GM19397 (cell line): ENCODE data around the gene SFXN4.

Source experiments
- ATAC-seq: cut with Tn5 transposase; IDR thresholded peaks from one replicate; pipeline ENCODE4 v1.9.1; 2021; ENCODE audit warnings: mild to moderate bottlenecking, moderate library complexity; ENCODE audit not compliant: unreplicated experiment

Gene SFXN4

GRCh38 chr10:119165171-119166117 lies at the start of gene SFXN4:
TSS of gene SFXN4 (minus strand) at chr10:119165714. CDS start at chr10:119165647, 67 bp downstream.
- peak; percentile 83 for ATAC-seq

- no peak for ATAC-seq
Observed at GRCh38 chr10:119211625-119212441, 46.3 kb upstream of the SFXN4 start.

GRCh38 chr10:119211176-119211575 lies 45.7 kb upstream of the SFXN4 start:
- no peak for ATAC-seq

GRCh38 chr10:119210633-119211032 lies 45.1 kb upstream of the SFXN4 start:
- ATAC-seq = no peak

- ATAC-seq = no peak
Observed at GRCh38 chr10:119209736-119210355, 44.3 kb upstream of the SFXN4 start.

- no peak for ATAC-seq
Observed at GRCh38 chr10:119209035-119209735, 43.7 kb upstream of the SFXN4 start.

- no peak for ATAC-seq
Observed at GRCh38 chr10:119208553-119208940, 43.0 kb upstream of the SFXN4 start.

GRCh38 chr10:119207713-119208552 lies 42.4 kb upstream of the SFXN4 start:
- ATAC-seq = no peak

GRCh38 chr10:119207366-119207666 lies 41.8 kb upstream of the SFXN4 start, which contains the start of gene GRK5:
TSS of gene GRK5 (plus strand) at chr10:119207571. CDS start at chr10:119207918, 347 bp downstream.
- peak; percentile 76 for ATAC-seq

- peak; percentile 51 for ATAC-seq
Observed at GRCh38 chr10:119206603-119207365, 41.3 kb upstream of the SFXN4 start.

GRCh38 chr10:119205894-119206602 lies 40.5 kb upstream of the SFXN4 start:
- ATAC-seq = peak; percentile 6

- ATAC-seq = no peak
Observed at GRCh38 chr10:119203006-119203405, 37.5 kb upstream of the SFXN4 start.

- ATAC-seq = no peak
Observed at GRCh38 chr10:119201233-119201632, 35.7 kb upstream of the SFXN4 start.

- no peak for ATAC-seq
Observed at GRCh38 chr10:119199231-119199992, 33.9 kb upstream of the SFXN4 start.

- no peak for ATAC-seq
Observed at GRCh38 chr10:119198438-119198837, 32.9 kb upstream of the SFXN4 start.

GRCh38 chr10:119197921-119198320 lies 32.4 kb upstream of the SFXN4 start:
- no peak for ATAC-seq

- no peak for ATAC-seq
Observed at GRCh38 chr10:119191881-119192280, 26.4 kb upstream of the SFXN4 start.
